H1 (cell line): ENCODE data around the gene POU4F1.

ENCODE experiments used
- BRCA1 ChIP-seq: IDR thresholded peaks from 2 replicates; pipeline ENCODE4 v1.6.1; 2012; ENCODE audit warnings: low read depth, low read length, improper control_type of control experiment
- EP300 ChIP-seq, 2 experiments: IDR thresholded peaks; 1 replicate in 1 of 2; 2 replicates in 1 of 2; pipeline ENCODE4 v1.6.1; 2011 to 2012; ENCODE audit warnings: low read depth in 2 of 2, low read length in 2 of 2, mild to moderate bottlenecking in 2 of 2, borderline replicate concordance in 1 of 2, inconsistent platforms in 1 of 2, moderate library complexity in 1 of 2
- POLR2AphosphoS5 ChIP-seq: IDR thresholded peaks from 2 replicates; pipeline ENCODE4 v1.6.1; 2011; ENCODE audit warnings: low read depth, low read length
- TEAD4 ChIP-seq: IDR thresholded peaks from 2 replicates; pipeline ENCODE4 v1.6.1; 2012; ENCODE audit warnings: low read depth, low read length, inconsistent platforms, mixed read lengths
- TF ChIP-seq, protein P1 (sequence below), 3 experiments: IDR thresholded peaks; 1 replicate in 2 of 3; 2 replicates in 1 of 3; pipeline versions ENCODE4 v1.5.1 to v1.6.1; 2011; ENCODE audit warnings: low read length in 3 of 3, mild to moderate bottlenecking in 3 of 3, inconsistent platforms in 2 of 3, low read depth in 1 of 3, moderate library complexity in 1 of 3; ENCODE audit not compliant: insufficient read depth in 1 of 3; ENCODE audit errors: control extremely low read depth in 1 of 3

DNA sequence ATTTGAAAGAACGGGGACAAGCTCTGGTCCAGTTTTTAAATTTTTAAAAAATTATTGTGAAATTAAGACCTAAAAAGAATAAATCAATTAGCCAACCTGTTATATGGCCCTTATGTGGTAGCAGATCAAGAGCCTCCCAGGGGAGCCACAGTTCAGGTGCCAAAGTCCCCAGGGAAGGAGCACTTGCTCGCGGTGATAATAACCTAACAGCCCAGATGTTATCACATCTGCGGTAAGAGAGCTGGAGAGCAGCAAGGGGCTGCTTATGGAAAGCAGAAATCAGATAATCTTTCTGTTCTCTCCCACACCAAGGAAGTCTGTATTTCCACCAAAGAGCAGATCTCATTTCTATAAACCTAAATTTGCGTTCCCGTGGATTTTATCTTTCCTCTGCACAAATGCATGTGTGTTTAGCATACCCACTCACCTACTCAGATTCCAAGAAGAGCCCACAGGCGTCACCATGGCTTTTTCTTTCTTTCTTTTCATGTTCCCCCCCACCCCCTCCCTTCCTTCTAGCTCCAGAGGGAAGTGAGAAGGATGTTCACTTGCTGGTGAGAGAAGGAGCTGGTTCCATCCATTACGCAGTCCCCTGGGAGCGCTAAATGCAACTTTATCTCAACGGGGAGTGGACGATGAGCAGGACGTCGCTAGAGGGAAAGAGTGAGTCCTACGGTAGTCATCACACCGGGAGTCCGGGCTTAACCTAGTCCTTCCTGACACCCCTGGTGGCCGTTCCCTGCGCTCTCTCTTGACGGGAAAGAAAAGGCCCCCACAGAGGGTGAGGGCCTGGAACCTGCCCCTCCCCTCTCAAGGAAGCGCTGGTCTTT, 1.6 kb upstream of the POU4F1 start:
- TF ChIP-seq, protein P1, sequence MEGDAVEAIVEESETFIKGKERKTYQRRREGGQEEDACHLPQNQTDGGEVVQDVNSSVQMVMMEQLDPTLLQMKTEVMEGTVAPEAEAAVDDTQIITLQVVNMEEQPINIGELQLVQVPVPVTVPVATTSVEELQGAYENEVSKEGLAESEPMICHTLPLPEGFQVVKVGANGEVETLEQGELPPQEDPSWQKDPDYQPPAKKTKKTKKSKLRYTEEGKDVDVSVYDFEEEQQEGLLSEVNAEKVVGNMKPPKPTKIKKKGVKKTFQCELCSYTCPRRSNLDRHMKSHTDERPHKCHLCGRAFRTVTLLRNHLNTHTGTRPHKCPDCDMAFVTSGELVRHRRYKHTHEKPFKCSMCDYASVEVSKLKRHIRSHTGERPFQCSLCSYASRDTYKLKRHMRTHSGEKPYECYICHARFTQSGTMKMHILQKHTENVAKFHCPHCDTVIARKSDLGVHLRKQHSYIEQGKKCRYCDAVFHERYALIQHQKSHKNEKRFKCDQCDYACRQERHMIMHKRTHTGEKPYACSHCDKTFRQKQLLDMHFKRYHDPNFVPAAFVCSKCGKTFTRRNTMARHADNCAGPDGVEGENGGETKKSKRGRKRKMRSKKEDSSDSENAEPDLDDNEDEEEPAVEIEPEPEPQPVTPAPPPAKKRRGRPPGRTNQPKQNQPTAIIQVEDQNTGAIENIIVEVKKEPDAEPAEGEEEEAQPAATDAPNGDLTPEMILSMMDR (IDR thresholded peaks at IDR 0.05; ENCODE audit: control extremely low read depth in 1 of 3, insufficient read depth in 1 of 3, low read depth in 1 of 3, low read length in 3 of 3): peak in 2 of 3 experiments; percentile 35 to 36; a peak in 3 of 4 replicates
- no peak for TF ChIP-seq POLR2AphosphoS5
- TF ChIP-seq TEAD4: no peak
- TF ChIP-seq EP300 (IDR thresholded peaks at IDR 0.05; ENCODE audit: borderline replicate concordance in 1 of 2, low read depth in 2 of 2, low read length in 2 of 2): no peak
- TF ChIP-seq BRCA1: no peak
